HepG2 (cell line): ENCODE data around the gene SERPINI1. TPM values are rescaled to one million over a fixed set of nuclear protein-coding genes. Genes with fewer than 3 reads are reported as not detected.

ENCODE experiments used
- ATAC-seq: fragments of 200-7000 bp; cut with Tn5 transposase; 3 replicates; pipeline ENCODE4 v1.9.1; 2020; ENCODE audit warnings: mild to moderate bottlenecking, moderate library complexity
- BruUV-seq: library from RNA; stranded (reverse); fragments of 400-500 nt; replicated peaks from 2 replicates; lab custom pipeline; 2021; lab: Mats Ljungman, UMichigan
- CTCF ChIA-PET: fragments of 300-600 bp; formaldehyde crosslinking; extraction: SDS; loops from one replicate; lab custom pipeline; 2021; ENCODE audit warnings: low total read pairs, inconsistent platforms, low intra/inter-chr PET ratio; lab: Yijun Ruan, JAX
- POLR2A ChIA-PET: fragments of 350-600 bp; sonication (Branson Sonifier 250); formaldehyde crosslinking; loops from one replicate; lab custom pipeline; 2020; ENCODE audit warnings: antibody characterized with exemption, inconsistent platforms; lab: Yijun Ruan, JAX
- DNase-seq: peaks from one replicate; pipeline ENCODE4 v3.0.0-alpha.2; 2015; ENCODE audit warnings: low spot score
- FAIRE-seq: peaks from 3 replicates; lab custom pipeline; 2011; peaks lifted over from hg19 to GRCh38; lab: Jason Lieb, UNC
- H2AFZ ChIP-seq: one replicate; pipeline ENCODE4 v1.6.1; 2011; ENCODE audit warnings: low read length, inconsistent platforms
- H3K27ac ChIP-seq: fragments of 300-600 bp; 3 replicates; pipeline ENCODE4 v1.8.0; 2011; ENCODE audit warnings: mixed run types, mild to moderate bottlenecking, mixed read lengths, low read length, inconsistent platforms; ENCODE audit not compliant: insufficient read depth; ENCODE audit errors: extremely low read length
- H3K27me3 ChIP-seq, 2 experiments: fragments of 200-600 bp in 1 of 2; 2 replicates in 1 of 2; 3 replicates in 1 of 2; pipeline versions ENCODE4 v1.6.0 to v1.8.0; 2011; ENCODE audit warnings: low read length in 2 of 2, mild to moderate bottlenecking in 2 of 2, moderate library complexity in 2 of 2, inconsistent platforms in 1 of 2; ENCODE audit not compliant: insufficient read depth in 2 of 2, control insufficient read depth in 1 of 2
- H3K36me3 ChIP-seq, 2 experiments: fragments of 200-600 bp in 1 of 2; replicated peaks in 1 of 2; 2 replicates in 1 of 2; 3 replicates in 1 of 2; pipeline versions ENCODE4 v1.5.1 to v1.8.0; 2011; ENCODE audit warnings: low read length in 2 of 2, inconsistent platforms in 1 of 2; ENCODE audit not compliant: insufficient read depth in 2 of 2, control insufficient read depth in 1 of 2
- H3K4me1 ChIP-seq: 2 replicates; pipeline ENCODE4 v1.5.1; 2012; ENCODE audit warnings: low read length, inconsistent platforms; ENCODE audit not compliant: insufficient read depth
- H3K4me2 ChIP-seq: 2 replicates; pipeline ENCODE4 v1.6.0; 2011; ENCODE audit warnings: low read depth, low read length, inconsistent platforms
- H3K4me3 ChIP-seq, 3 experiments: fragments of 200-600 bp in 1 of 3; sonication (generic), shearing (Covaris generic) in 1 of 3; replicated peaks in 1 of 3; 2 replicates each; pipeline ENCODE4 v1.5.1; 2011 to 2016; ENCODE audit warnings: low read length in 3 of 3, inconsistent platforms in 2 of 3, low read depth in 2 of 3, mild to moderate bottlenecking in 2 of 3, control low read depth in 1 of 3, mixed read lengths in 1 of 3; ENCODE audit not compliant: insufficient read depth in 1 of 3
- H3K79me2 ChIP-seq: one replicate; pipeline ENCODE4 v1.6.1; 2011; ENCODE audit warnings: low read length, inconsistent platforms; ENCODE audit not compliant: insufficient read depth
- H3K9ac ChIP-seq: 2 replicates; pipeline ENCODE4 v1.6.0; 2011; ENCODE audit warnings: mild to moderate bottlenecking, low read depth, low read length, inconsistent platforms; ENCODE audit not compliant: insufficient read depth
- H3K9me3 ChIP-seq: 2 replicates; pipeline ENCODE4 v1.5.1; 2012; ENCODE audit warnings: mild to moderate bottlenecking, low read length
- H4K20me1 ChIP-seq: 2 replicates; pipeline ENCODE4 v1.6.0; 2011; ENCODE audit warnings: inconsistent platforms, mild to moderate bottlenecking, low read length, moderate library complexity; ENCODE audit not compliant: insufficient read depth
- ATRX ChIP-seq: sonication (generic); formaldehyde crosslinking; IDR thresholded peaks from 2 replicates; pipeline ENCODE4 v1.4.0; 2020; ENCODE audit warnings: missing genetic modification reagents, borderline replicate concordance
- FOXK2 ChIP-seq: fragments of 450-650 bp; IDR thresholded peaks from 2 replicates; pipeline ENCODE4 v1.6.1; 2016
- FOXM1 ChIP-seq: sonication (generic); formaldehyde crosslinking; IDR thresholded peaks from 2 replicates; pipeline ENCODE4 v1.5.0; 2020; ENCODE audit warnings: missing genetic modification reagents
- GFI1 ChIP-seq: sonication (generic); formaldehyde crosslinking; IDR thresholded peaks from 2 replicates; pipeline ENCODE4 v1.5.0; 2020; ENCODE audit warnings: missing genetic modification reagents, mild to moderate bottlenecking, borderline replicate concordance
- GTF3A ChIP-seq: sonication (generic); formaldehyde crosslinking; conservative IDR thresholded peaks from 2 replicates; pipeline ENCODE4 v1.4.0; 2020; ENCODE audit warnings: mild to moderate bottlenecking, missing genetic modification reagents
- ZNF468 ChIP-seq: sonication (generic); formaldehyde crosslinking; IDR thresholded peaks from 2 replicates; pipeline ENCODE4 v1.8.0; 2022; ENCODE audit warnings: mild to moderate bottlenecking, moderate library complexity, missing genetic modification reagents
- ZNF670 ChIP-seq: sonication (generic); formaldehyde crosslinking; IDR thresholded peaks from 2 replicates; pipeline ENCODE4 v1.8.0; 2022; ENCODE audit warnings: mild to moderate bottlenecking, missing genetic modification reagents, borderline replicate concordance
- WGBS: methylation state at CpG from one replicate; pipeline ENCODE4 v1.1.6; 2017; ENCODE audit warnings: low lambda C conversion rate; 5-methylcytosine and 5-hydroxymethylcytosine counted together
- in situ Hi-C: cut with HindIII; loops from 2 replicates; pipeline ENCODE4 v1.10.0; 2017; ENCODE audit warnings: low pct_unique_long_range_greater_than_20kb; ENCODE audit not compliant: extremely low pct_ligation_motif_present
- intact Hi-C: fragments of 100-400 bp; cut with micrococcal nuclease; formaldehyde crosslinking; loops from one replicate; pipeline ENCODE4 v1.10.0; 2022; ENCODE audit not compliant: unreplicated experiment
- polyA plus RNA-seq, 8 experiments: library from polyadenylated mRNA; depleted of rRNA in 3 of 8; stranded (reverse) in 7 of 8; unstranded in 1 of 8; fragments of >200 nt; fragmentation: Illumina TruSeq in 4 of 8; extraction: Trizol in 4 of 8; gene quantifications; 2 replicates each; pipeline versions ENCODE4 v1.2.1 to v1.2.3, GENCODE V29; 2011 to 2016; ENCODE audit warnings: low read depth in 4 of 8, missing spikeins in 1 of 8, mixed read lengths in 1 of 8; ENCODE audit not compliant: insufficient read depth in 1 of 8
- total RNA-seq, 5 experiments: library from RNA; depleted of rRNA; stranded (reverse); fragments of >200 nt; fragmentation: Illumina TruSeq; extraction: Trizol; gene quantifications; 2 replicates each; pipeline ENCODE4 v1.2.3, GENCODE V29; 2016; ENCODE audit warnings: low read depth in 1 of 5
- TF ChIP-seq, protein P1 (sequence below): sonication (generic); formaldehyde crosslinking; IDR thresholded peaks from 2 replicates; pipeline ENCODE4 v1.5.1; 2020; ENCODE audit warnings: missing genetic modification reagents, mild to moderate bottlenecking, borderline replicate concordance
- TF ChIP-seq, protein P2 (sequence below): sonication (generic); formaldehyde crosslinking; IDR thresholded peaks from 2 replicates; pipeline ENCODE4 v1.5.0; 2020; ENCODE audit warnings: missing genetic modification reagents, mild to moderate bottlenecking, borderline replicate concordance
- TF ChIP-seq, protein P3 (sequence below): sonication (generic); formaldehyde crosslinking; IDR thresholded peaks from 2 replicates; pipeline ENCODE4 v1.4.0; 2020; ENCODE audit warnings: missing genetic modification reagents, borderline replicate concordance
- TF ChIP-seq, protein P4 (sequence below): sonication (generic); formaldehyde crosslinking; IDR thresholded peaks from 2 replicates; pipeline ENCODE4 v1.4.0; 2020; ENCODE audit warnings: missing genetic modification reagents, borderline replicate concordance

Gene SERPINI1
- total and polyA plus RNA-seq, 2 of the 13 experiments (the other 11 are each of a cell fraction or from before 2014, with no cell fraction given), result 14.7 to 58.0 TPM

DNA sequence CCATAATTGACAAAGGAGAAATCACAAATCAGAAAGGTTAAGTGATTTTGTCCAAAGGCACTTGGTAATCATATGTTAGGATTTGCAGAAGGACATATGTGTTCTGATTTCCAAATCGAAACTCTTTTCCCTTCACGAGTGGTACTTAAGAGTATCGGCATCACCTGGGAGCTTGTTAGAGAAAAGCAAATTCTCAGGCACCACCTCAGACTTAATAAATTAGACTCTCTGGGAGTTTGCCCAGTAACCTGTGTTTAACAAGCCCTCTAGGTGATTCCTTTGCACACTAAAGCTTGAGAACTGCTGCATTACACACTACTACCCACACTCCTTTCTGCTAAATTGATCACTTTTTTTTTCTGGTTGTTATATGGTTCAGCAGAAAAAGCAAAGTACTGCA lies 116.2 kb downstream of the SERPINI1 start (continued):
- TF ChIP-seq, protein P1, sequence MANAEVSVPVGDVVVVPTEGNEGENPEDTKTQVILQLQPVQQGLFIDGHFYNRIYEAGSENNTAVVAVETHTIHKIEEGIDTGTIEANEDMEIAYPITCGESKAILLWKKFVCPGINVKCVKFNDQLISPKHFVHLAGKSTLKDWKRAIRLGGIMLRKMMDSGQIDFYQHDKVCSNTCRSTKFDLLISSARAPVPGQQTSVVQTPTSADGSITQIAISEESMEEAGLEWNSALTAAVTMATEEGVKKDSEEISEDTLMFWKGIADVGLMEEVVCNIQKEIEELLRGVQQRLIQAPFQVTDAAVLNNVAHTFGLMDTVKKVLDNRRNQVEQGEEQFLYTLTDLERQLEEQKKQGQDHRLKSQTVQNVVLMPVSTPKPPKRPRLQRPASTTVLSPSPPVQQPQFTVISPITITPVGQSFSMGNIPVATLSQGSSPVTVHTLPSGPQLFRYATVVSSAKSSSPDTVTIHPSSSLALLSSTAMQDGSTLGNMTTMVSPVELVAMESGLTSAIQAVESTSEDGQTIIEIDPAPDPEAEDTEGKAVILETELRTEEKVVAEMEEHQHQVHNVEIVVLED (CRISPR knock-in tag), result no peak
- TF ChIP-seq ATRX (CRISPR knock-in tag) (no peak), GTF3A (CRISPR knock-in tag) (no peak), GFI1 (CRISPR knock-in tag) (no peak), ZNF670 (CRISPR knock-in tag) (no peak)
- TF ChIP-seq, protein P2, sequence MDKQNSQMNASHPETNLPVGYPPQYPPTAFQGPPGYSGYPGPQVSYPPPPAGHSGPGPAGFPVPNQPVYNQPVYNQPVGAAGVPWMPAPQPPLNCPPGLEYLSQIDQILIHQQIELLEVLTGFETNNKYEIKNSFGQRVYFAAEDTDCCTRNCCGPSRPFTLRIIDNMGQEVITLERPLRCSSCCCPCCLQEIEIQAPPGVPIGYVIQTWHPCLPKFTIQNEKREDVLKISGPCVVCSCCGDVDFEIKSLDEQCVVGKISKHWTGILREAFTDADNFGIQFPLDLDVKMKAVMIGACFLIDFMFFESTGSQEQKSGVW (CRISPR knock-in tag), result no peak

DNA sequence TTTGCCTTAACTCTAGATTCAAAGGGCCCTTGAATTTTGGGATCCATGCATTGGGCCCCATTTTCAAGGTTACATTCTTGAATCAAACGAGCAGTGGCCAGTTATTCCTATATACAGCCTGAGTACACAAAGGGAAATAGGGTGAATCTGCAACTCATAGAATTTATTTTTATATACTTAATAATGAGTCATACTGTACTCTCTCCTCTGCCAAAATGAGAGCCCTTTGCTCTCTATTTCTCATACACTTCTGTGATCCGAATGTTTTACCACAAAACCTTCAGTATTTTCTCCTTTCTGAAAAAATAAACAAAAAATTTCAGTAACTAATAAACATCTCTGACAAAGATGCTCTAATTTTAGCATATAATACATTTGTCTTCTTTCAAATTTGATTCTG lies 116.7 kb downstream of the SERPINI1 start:
- Histone ChIP-seq H3K4me1 (no peaks in the 10 kb centered on the region), H4K20me1 (no peaks in the 10 kb centered on the region), H3K27me3 (no peaks in the 10 kb centered on the region), H3K27ac (no peak overlapping the region), H3K4me3 (no peak overlapping the region), H2AFZ (no peak overlapping the region), H3K9me3 (no peaks in the 10 kb centered on the region), H3K36me3 (no peaks in the 10 kb centered on the region), H3K9ac (no peak overlapping the region)
- no peak for ATAC-seq
- in situ Hi-C loops, result no loop called here
- ChIA-PET CTCF (no interaction called here), POLR2A (no interaction called here)
- no TSS peak for BruUV-seq
- TF ChIP-seq, protein P3, sequence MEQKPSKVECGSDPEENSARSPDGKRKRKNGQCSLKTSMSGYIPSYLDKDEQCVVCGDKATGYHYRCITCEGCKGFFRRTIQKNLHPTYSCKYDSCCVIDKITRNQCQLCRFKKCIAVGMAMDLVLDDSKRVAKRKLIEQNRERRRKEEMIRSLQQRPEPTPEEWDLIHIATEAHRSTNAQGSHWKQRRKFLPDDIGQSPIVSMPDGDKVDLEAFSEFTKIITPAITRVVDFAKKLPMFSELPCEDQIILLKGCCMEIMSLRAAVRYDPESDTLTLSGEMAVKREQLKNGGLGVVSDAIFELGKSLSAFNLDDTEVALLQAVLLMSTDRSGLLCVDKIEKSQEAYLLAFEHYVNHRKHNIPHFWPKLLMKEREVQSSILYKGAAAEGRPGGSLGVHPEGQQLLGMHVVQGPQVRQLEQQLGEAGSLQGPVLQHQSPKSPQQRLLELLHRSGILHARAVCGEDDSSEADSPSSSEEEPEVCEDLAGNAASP (CRISPR knock-in tag), result no peak
- no peak for TF ChIP-seq FOXK2
- TF ChIP-seq ZNF468, result no peak
- no peak for TF ChIP-seq FOXM1 (CRISPR knock-in tag)
- TF ChIP-seq, protein P4, sequence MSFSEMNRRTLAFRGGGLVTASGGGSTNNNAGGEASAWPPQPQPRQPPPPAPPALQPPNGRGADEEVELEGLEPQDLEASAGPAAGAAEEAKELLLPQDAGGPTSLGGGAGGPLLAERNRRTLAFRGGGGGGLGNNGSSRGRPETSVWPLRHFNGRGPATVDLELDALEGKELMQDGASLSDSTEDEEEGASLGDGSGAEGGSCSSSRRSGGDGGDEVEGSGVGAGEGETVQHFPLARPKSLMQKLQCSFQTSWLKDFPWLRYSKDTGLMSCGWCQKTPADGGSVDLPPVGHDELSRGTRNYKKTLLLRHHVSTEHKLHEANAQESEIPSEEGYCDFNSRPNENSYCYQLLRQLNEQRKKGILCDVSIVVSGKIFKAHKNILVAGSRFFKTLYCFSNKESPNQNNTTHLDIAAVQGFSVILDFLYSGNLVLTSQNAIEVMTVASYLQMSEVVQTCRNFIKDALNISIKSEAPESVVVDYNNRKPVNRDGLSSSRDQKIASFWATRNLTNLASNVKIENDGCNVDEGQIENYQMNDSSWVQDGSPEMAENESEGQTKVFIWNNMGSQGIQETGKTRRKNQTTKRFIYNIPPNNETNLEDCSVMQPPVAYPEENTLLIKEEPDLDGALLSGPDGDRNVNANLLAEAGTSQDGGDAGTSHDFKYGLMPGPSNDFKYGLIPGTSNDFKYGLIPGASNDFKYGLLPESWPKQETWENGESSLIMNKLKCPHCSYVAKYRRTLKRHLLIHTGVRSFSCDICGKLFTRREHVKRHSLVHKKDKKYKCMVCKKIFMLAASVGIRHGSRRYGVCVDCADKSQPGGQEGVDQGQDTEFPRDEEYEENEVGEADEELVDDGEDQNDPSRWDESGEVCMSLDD (CRISPR knock-in tag), result no peak
- TF ChIP-seq, all 625 proteins: peak for 0
- no peak overlapping the region for H3K4me2 ChIP-seq
- WGBS, result 3% methylated on average over 2 of the region's 2 CpGs
- no peak for FAIRE-seq
- no peaks in the 10 kb centered on the region for H3K79me2 ChIP-seq
- no peak for DNase-seq
- intact Hi-C loops, result no loop called here
